ENCODE results near the gene DYNLT2B. TPM values are rescaled to one million over a fixed set of nuclear protein-coding genes. Genes with fewer than 3 reads are reported as not detected.
A peak's percentile ranks its signal among the peaks of the same experiment; 100 is the strongest.
"Not testable (repeated sequence)": the region's sequence is repeated elsewhere in the genome, so short reads cannot be mapped to it uniquely, and the experiment has no call there.

Gene DYNLT2B
- total RNA-seq, 1 donor from 2014 or later: 29.9 TPM

- TF ChIP-seq, protein P1, sequence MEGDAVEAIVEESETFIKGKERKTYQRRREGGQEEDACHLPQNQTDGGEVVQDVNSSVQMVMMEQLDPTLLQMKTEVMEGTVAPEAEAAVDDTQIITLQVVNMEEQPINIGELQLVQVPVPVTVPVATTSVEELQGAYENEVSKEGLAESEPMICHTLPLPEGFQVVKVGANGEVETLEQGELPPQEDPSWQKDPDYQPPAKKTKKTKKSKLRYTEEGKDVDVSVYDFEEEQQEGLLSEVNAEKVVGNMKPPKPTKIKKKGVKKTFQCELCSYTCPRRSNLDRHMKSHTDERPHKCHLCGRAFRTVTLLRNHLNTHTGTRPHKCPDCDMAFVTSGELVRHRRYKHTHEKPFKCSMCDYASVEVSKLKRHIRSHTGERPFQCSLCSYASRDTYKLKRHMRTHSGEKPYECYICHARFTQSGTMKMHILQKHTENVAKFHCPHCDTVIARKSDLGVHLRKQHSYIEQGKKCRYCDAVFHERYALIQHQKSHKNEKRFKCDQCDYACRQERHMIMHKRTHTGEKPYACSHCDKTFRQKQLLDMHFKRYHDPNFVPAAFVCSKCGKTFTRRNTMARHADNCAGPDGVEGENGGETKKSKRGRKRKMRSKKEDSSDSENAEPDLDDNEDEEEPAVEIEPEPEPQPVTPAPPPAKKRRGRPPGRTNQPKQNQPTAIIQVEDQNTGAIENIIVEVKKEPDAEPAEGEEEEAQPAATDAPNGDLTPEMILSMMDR (IDR thresholded peaks at IDR 0.05): peak; percentile 48
- TF ChIP-seq EZH2 (IDR thresholded peaks at IDR 0.05) (no peak), EZH2phosphoT487 (IDR thresholded peaks at IDR 0.05) (no peak)
- Histone ChIP-seq H3K9me3 (ENCODE audit: low read depth) (no peaks in the 10 kb centered on the region), H3K4me2 (no peak overlapping the region), H3K4me3 (no peak overlapping the region), H3K36me3 (no peaks in the 10 kb centered on the region), H3K4me1 (no peaks in the 10 kb centered on the region), H3K27me3 (no peaks in the 10 kb centered on the region), H3F3A (ENCODE audit: low read depth) (peaks cover 4% of the 10 kb centered on the region), H2AFZ (replicated peaks) (no peak overlapping the region), H3K79me2 (ENCODE audit: low read depth) (peaks cover 4% of the 10 kb centered on the region), H3K27ac (no peak overlapping the region), H4K20me1 (ENCODE audit: low read depth) (no peaks in the 10 kb centered on the region), H3K9ac (no peak overlapping the region)
- no peaks in the 10 kb centered on the region for H3K36me3 Mint-ChIP-seq
- no peak overlapping the region for H3K4me3 Mint-ChIP-seq
- H3K27me3 Mint-ChIP-seq (ENCODE audit: insufficient read depth, low read depth): peaks cover 2% of the 10 kb centered on the region
- no peaks in the 10 kb centered on the region for H3K9me3 Mint-ChIP-seq
- H3K27ac Mint-ChIP-seq: no peak overlapping the region
- peak; percentile 63 for DNase-seq (ENCODE audit: low spot score)
- peaks cover 2% of the 10 kb centered on the region for H3K4me1 Mint-ChIP-seq
These were observed 5.7 kb upstream of the DYNLT2B start for GRCh38 chr3:196323691-196324090.

- H3K4me1 ChIP-seq: no peaks in the 10 kb centered on the region
- no peaks in the 10 kb centered on the region for H3K36me3 Mint-ChIP-seq
These were observed 5.0 kb upstream of the DYNLT2B start for GRCh38 chr3:196323016-196323415.

GRCh38 chr3:196321162-196321561 is 3.1 kb upstream of the DYNLT2B start:
- no peak overlapping the region for H3K27ac Mint-ChIP-seq
- no peak overlapping the region for H3K4me3 ChIP-seq
- DNase-seq (ENCODE audit: low spot score): no peak
- no peak overlapping the region for H3K4me2 ChIP-seq
- H3K27ac ChIP-seq: no peak overlapping the region
- H3K4me1 Mint-ChIP-seq: peaks cover 5% of the 10 kb centered on the region
- H3K36me3 ChIP-seq: no peaks in the 10 kb centered on the region
- peaks cover 2% of the 10 kb centered on the region for H3K27me3 Mint-ChIP-seq (ENCODE audit: insufficient read depth, low read depth)
- peaks cover 5% of the 10 kb centered on the region for H3F3A ChIP-seq (ENCODE audit: low read depth)
- no peaks in the 10 kb centered on the region for H3K4me1 ChIP-seq
- no peaks in the 10 kb centered on the region for H3K9me3 Mint-ChIP-seq
- H3K36me3 Mint-ChIP-seq: peaks cover 3% of the 10 kb centered on the region
- H3K27me3 ChIP-seq: no peaks in the 10 kb centered on the region
- H3K9me3 ChIP-seq (ENCODE audit: low read depth): no peaks in the 10 kb centered on the region
- H3K4me3 Mint-ChIP-seq: no peak overlapping the region
- no peak for TF ChIP-seq EZH2phosphoT487 (IDR thresholded peaks at IDR 0.05)
- H3K79me2 ChIP-seq (ENCODE audit: low read depth): peaks cover 4% of the 10 kb centered on the region
- no peaks in the 10 kb centered on the region for H4K20me1 ChIP-seq (ENCODE audit: low read depth)
- H2AFZ ChIP-seq (replicated peaks): no peak overlapping the region
- no peak overlapping the region for H3K9ac ChIP-seq

More at GRCh38 chr3:196323016-196323415, 5.0 kb upstream of the DYNLT2B start:
- Histone ChIP-seq H2AFZ (replicated peaks) (no peak overlapping the region), H3K4me2 (no peak overlapping the region), H3F3A (ENCODE audit: low read depth) (peaks cover 4% of the 10 kb centered on the region), H3K36me3 (no peaks in the 10 kb centered on the region), H4K20me1 (ENCODE audit: low read depth) (no peaks in the 10 kb centered on the region), H3K27me3 (no peaks in the 10 kb centered on the region), H3K9ac (no peak overlapping the region), H3K4me3 (no peak overlapping the region), H3K27ac (no peak overlapping the region), H3K79me2 (ENCODE audit: low read depth) (peaks cover 4% of the 10 kb centered on the region), H3K9me3 (ENCODE audit: low read depth) (no peaks in the 10 kb centered on the region)
- H3K27me3 Mint-ChIP-seq (ENCODE audit: insufficient read depth, low read depth): peaks cover 2% of the 10 kb centered on the region
- TF ChIP-seq EZH2phosphoT487 (IDR thresholded peaks at IDR 0.05) (no peak), EZH2 (IDR thresholded peaks at IDR 0.05) (no peak)
- TF ChIP-seq, protein P1 (IDR thresholded peaks at IDR 0.05): no peak
- no peak for DNase-seq (ENCODE audit: low spot score)
- H3K27ac Mint-ChIP-seq: no peak overlapping the region
- no peak overlapping the region for H3K4me3 Mint-ChIP-seq
- peaks cover 2% of the 10 kb centered on the region for H3K4me1 Mint-ChIP-seq
- H3K9me3 Mint-ChIP-seq: no peaks in the 10 kb centered on the region

- H3K4me2 ChIP-seq: no peak overlapping the region
- H3K4me3 ChIP-seq: no peak overlapping the region
- H3K9ac ChIP-seq: no peak overlapping the region
- H3K27ac Mint-ChIP-seq: no peak overlapping the region
- peaks cover 4% of the 10 kb centered on the region for H3K79me2 ChIP-seq (ENCODE audit: low read depth)
- H3K9me3 Mint-ChIP-seq: no peaks in the 10 kb centered on the region
- no peaks in the 10 kb centered on the region for H3K36me3 ChIP-seq
- H2AFZ ChIP-seq (replicated peaks): no peak overlapping the region
- peaks cover 2% of the 10 kb centered on the region for H3K27me3 Mint-ChIP-seq (ENCODE audit: insufficient read depth, low read depth)
- H3K9me3 ChIP-seq (ENCODE audit: low read depth): no peaks in the 10 kb centered on the region
- H3K36me3 Mint-ChIP-seq: peaks cover 3% of the 10 kb centered on the region
- no peaks in the 10 kb centered on the region for H3K4me1 ChIP-seq
- H3K4me1 Mint-ChIP-seq: peaks cover 5% of the 10 kb centered on the region
- H3F3A ChIP-seq (ENCODE audit: low read depth): peaks cover 11% of the 10 kb centered on the region
- DNase-seq (ENCODE audit: low spot score): no peak
- TF ChIP-seq EZH2 (IDR thresholded peaks at IDR 0.05): no peak
- TF ChIP-seq, protein P1 (IDR thresholded peaks at IDR 0.05): no peak
- H3K27ac ChIP-seq: no peak overlapping the region
- H4K20me1 ChIP-seq (ENCODE audit: low read depth): no peaks in the 10 kb centered on the region
- H3K4me3 Mint-ChIP-seq: no peak overlapping the region
- no peaks in the 10 kb centered on the region for H3K27me3 ChIP-seq
These were observed 2.1 kb upstream of the DYNLT2B start for GRCh38 chr3:196320137-196320536.

- not testable (repeated sequence) for DNase-seq (ENCODE audit: low spot score); H3K36me3 ChIP-seq; H3K4me1 Mint-ChIP-seq; H3K79me2 ChIP-seq (ENCODE audit: low read depth); H3K9me3 ChIP-seq (ENCODE audit: low read depth); H3K27ac ChIP-seq; H3K9me3 Mint-ChIP-seq; H3K27me3 ChIP-seq; H3K4me1 ChIP-seq; H3K27me3 Mint-ChIP-seq (ENCODE audit: insufficient read depth, low read depth); H4K20me1 ChIP-seq (ENCODE audit: low read depth)
- H3K4me3 Mint-ChIP-seq: peak overlapping the region; percentile 96
- Histone ChIP-seq H3F3A (ENCODE audit: low read depth) (peaks cover 15% of the 10 kb centered on the region), H3K4me3 (peak overlapping the region; percentile 76), H3K9ac (peak overlapping the region; percentile 51), H3K4me2 (peak overlapping the region; percentile 75), H2AFZ (replicated peaks) (peak overlapping the region; percentile 77)
- peaks cover 11% of the 10 kb centered on the region for H3K36me3 Mint-ChIP-seq
- H3K27ac Mint-ChIP-seq: peak overlapping the region; percentile 92
These were observed 997 bp downstream of the DYNLT2B start for GRCh38 chr3:196316799-196317686.

Measured in neural progenitor cell (in vitro differentiated cells).